ENCODE data around the gene MAP1LC3C.

DNA sequence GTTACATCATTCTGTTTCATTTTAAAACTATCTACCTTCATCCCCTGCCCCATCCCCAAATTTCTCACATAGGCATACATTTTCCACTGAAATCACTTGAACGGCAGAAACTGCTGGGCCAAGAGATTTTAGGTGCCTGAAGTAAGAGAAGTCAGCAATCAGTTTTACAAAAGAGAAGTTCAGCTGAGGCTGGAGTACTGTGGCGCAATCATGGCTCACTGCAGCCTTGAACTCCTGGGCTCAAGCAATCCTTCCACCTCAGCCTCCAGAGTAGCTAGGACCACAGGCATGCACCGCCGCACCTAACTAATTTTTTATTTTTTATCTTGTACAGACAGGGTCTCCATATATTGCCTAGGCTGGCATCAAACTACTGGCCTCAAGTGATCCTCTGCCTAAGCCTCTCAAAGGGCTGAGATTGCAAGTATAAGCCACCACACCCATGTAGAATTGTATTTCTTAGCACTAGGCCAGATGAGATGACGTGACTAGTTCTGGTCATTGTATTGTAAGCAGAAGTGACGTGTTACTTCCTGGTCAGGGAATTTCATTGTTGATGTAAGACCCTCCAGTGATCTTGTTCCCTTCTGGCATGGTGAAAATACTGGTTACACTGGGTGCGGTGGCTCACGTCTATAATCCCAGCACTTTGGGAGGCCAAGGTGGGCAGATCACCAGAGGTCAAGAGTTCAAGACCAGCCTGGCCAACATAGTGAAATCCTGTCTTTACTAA is 34.2 kb downstream of the MAP1LC3C start:
- no peak for TF ChIP-seq POLR2AphosphoS5 (IDR thresholded peaks at IDR 0.05; ENCODE audit: borderline replicate concordance, low read depth, low read length)
- TF ChIP-seq FOXP2 (optimal IDR thresholded peaks at IDR 0.05; ENCODE audit: control extremely low read depth, extremely low read length, insufficient read depth), result no peak
